ENCODE results near the gene HAGH.

Gene HAGH

GRCh38 chr16:1781254-1781653, 45.4 kb downstream of the HAGH start:
- Histone ChIP-seq H3K36me3 (ENCODE audit: control insufficient read depth, insufficient read depth, low read length) (peaks cover 13% of the 10 kb centered on the region), H3K4me3 (replicated peaks; ENCODE audit: low read depth, low read length) (peak overlapping the region; percentile 92), H3K27me3 (replicated peaks; ENCODE audit: control insufficient read depth, insufficient read depth, low read length) (no peaks in the 10 kb centered on the region)
- TF ChIP-seq CTCF (IDR thresholded peaks at IDR 0.05; ENCODE audit: insufficient read depth, low read length, poor library complexity, severe bottlenecking): no peak
- no peak for DNase-seq (ENCODE audit: extremely low read depth, insufficient read length)

GRCh38 chr16:1780677-1781072, 46.0 kb downstream of the HAGH start:
- no peak for TF ChIP-seq CTCF (IDR thresholded peaks at IDR 0.05; ENCODE audit: insufficient read depth, low read length, poor library complexity, severe bottlenecking)
- Histone ChIP-seq H3K4me3 (replicated peaks; ENCODE audit: low read depth, low read length) (no peak overlapping the region), H3K36me3 (ENCODE audit: control insufficient read depth, insufficient read depth, low read length) (peaks cover 13% of the 10 kb centered on the region), H3K27me3 (replicated peaks; ENCODE audit: control insufficient read depth, insufficient read depth, low read length) (no peaks in the 10 kb centered on the region)
- no peak for DNase-seq (ENCODE audit: extremely low read depth, insufficient read length)

GRCh38 chr16:1779741-1780676, 46.6 kb downstream of the HAGH start:
- H3K4me3 ChIP-seq (replicated peaks; ENCODE audit: low read depth, low read length): no peak overlapping the region

GRCh38 chr16:1779234-1779701, 47.4 kb downstream of the HAGH start:
- no peak for TF ChIP-seq CTCF (IDR thresholded peaks at IDR 0.05; ENCODE audit: insufficient read depth, low read length, poor library complexity, severe bottlenecking)
- H3K4me3 ChIP-seq (replicated peaks; ENCODE audit: low read depth, low read length): no peak overlapping the region
- peak; percentile 6 for DNase-seq (ENCODE audit: extremely low read depth, insufficient read length)
- peaks cover 15% of the 10 kb centered on the region for H3K36me3 ChIP-seq (ENCODE audit: control insufficient read depth, insufficient read depth, low read length)
- H3K27me3 ChIP-seq (replicated peaks; ENCODE audit: control insufficient read depth, insufficient read depth, low read length): no peaks in the 10 kb centered on the region

More at GRCh38 chr16:1779741-1780676, 46.6 kb downstream of the HAGH start:
- TF ChIP-seq CTCF (IDR thresholded peaks at IDR 0.05; ENCODE audit: insufficient read depth, low read length, poor library complexity, severe bottlenecking): no peak
- Histone ChIP-seq H3K27me3 (replicated peaks; ENCODE audit: control insufficient read depth, insufficient read depth, low read length) (no peaks in the 10 kb centered on the region), H3K36me3 (ENCODE audit: control insufficient read depth, insufficient read depth, low read length) (peaks cover 15% of the 10 kb centered on the region)
- peak; percentile 18 for DNase-seq (ENCODE audit: extremely low read depth, insufficient read length)

DNA sequence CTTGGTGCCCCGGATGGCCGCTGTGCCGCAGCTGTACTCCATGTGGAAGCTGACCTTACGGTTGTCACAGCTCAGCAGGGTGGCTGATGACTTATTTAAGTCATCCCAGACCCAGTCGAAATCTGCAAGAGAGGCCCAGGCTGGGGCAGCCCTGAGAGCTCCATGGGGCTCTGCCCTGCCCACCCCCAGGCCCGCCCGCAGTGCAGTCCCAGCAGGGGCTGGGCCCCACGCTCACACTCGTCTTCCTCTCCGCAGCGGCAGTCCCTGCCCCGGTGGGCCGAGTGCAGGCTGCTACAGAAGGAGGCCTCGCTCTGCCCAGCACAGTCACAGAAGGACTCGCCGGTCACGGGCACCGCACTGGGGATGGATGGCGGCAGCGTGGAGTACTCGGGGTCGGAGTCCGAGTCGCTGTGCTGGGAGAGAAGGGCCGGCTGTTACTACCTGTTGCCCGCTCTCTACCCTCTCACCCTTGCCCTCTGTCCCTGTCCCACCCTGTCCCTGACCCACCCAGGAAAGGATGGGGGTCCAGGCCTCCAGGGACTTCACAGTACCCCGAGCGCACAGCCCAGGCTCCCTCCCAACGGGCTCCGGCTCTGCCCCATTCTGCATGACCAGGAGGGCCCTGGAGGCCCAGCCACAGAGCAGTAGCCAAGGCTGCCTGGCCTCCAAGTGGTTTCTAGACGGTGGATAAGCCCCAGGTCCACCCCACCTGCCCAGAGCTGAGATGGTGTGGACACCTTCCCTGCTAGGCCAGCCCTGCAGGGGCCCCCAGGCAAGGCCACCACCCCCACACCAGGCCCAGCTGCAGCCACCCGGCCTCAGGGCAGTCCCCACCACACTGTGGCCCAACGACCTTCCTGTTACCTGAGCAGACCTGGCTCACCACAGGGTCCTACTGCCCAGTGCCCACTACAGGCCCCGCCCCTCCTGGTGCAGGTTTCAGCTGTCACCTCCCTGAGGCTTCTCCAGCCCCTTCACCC, 48.1 kb downstream of the HAGH start:
- no peak for TF ChIP-seq CTCF (IDR thresholded peaks at IDR 0.05; ENCODE audit: insufficient read depth, low read length, poor library complexity, severe bottlenecking)
- no peaks in the 10 kb centered on the region for H3K27me3 ChIP-seq (replicated peaks; ENCODE audit: control insufficient read depth, insufficient read depth, low read length)
- peak; percentile 23 for DNase-seq (ENCODE audit: extremely low read depth, insufficient read length)
- H3K36me3 ChIP-seq (ENCODE audit: control insufficient read depth, insufficient read depth, low read length): peaks cover 15% of the 10 kb centered on the region
- H3K4me3 ChIP-seq (replicated peaks; ENCODE audit: low read depth, low read length): no peak overlapping the region
